HG03097 (cell line): ENCODE results near the gene LLGL2.

ENCODE experiments used
- ATAC-seq: cut with Tn5 transposase; IDR thresholded peaks from one replicate; pipeline ENCODE4 v1.9.1; 2021; ENCODE audit not compliant: unreplicated experiment, low FRiP score

LLGL2 gene

GRCh38 chr17:75505640-75506039 is 19.9 kb upstream of the LLGL2 start:
- ATAC-seq: no peak

DNA sequence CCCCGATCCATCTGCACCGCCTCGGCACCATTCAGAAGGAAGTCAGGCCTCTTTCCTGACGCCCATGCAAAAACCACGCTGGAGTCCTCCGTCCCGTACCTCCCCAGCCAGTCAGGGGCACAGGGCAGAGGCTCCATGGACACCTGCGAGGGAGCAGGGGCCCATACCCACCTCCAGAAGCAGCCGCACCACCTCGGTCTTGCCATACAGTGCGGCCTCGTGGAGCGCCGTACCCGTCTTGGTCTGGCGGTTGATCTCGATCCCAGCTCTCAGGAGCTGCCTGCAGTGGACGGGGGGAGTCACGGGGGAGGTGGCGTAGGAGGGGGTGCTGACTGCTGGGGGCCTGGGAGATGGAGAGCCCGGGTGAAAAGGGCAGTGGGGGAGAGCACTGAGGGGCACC is 19.4 kb upstream of the LLGL2 start:
- ATAC-seq: no peak

DNA sequence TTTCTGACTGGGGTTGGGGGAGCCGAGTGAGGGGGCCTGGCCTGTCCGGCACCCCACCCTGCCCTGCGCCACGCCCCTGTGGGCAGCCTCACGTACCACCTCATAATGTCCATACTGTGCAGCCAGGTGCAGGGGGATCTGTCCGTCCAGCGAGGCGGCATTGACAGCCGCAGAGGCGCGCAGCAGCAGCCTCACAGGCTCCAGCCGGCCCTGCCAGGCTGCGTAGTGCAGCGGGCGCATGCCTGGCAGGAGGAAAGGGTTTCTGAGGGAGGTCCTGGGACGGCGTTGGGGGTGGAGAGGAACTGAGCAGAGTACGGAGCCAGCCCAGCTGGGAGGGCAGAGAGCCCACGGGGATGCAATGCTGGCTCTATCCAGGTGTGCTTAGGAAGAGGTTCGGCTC is 18.6 kb upstream of the LLGL2 start:
- ATAC-seq: no peak

- ATAC-seq: no peak
Observed at GRCh38 chr17:75507733-75508719, 17.5 kb upstream of the LLGL2 start.

GRCh38 chr17:75508931-75509361 is 16.6 kb upstream of the LLGL2 start:
- no peak for ATAC-seq

DNA sequence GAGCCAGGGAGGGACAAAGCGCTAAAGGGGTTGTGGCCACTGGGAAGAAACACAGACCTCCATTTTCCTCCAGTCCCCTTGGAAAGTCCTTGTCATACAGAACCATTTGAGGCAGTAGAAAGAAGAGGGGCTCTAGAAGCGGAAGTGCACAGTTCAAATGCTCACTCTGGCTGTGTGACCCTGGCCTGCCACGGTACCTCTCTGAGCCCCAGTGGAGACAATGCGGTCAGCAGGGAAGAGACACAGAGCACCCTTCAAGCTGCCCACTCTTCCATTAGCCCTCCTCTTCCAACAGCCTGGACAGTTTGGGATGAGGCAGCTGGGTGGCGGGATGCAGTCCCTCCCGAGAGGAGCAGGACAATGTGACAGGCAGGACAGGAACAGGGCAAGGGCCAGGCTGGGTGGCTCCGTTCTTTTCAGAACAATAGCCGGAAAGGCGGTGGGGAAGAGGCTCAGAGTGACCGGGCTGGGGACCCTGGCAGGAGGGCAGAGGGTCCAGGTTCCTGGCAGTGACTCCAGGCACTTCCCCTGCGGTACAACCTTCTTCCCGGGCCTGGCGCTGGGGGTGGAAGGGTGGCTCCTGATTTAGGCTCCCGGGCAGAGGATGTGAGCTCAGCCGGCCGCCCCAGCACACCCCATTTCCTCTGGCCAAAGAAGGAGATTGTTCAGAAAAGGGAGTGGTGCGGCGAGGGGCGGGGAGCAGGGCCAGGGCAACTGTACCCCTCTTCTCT is 15.8 kb upstream of the LLGL2 start:
- no peak for ATAC-seq

DNA sequence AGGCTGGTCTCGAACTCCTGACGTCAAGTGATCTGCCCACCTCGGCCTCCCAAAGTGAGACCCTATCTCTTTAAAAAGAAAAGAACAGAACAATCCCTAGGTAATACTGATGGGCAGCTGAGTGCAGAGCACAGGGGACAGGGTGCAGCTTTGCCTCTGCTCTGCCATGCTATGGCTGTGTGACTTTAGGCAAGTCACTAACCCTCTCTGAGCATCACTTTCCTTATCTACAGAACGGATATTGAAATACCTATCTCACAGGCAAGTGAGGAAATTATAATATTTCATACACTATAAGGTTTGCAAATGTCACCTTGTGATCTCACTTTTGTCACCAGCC is 14.3 kb upstream of the LLGL2 start:
- ATAC-seq: no peak

DNA sequence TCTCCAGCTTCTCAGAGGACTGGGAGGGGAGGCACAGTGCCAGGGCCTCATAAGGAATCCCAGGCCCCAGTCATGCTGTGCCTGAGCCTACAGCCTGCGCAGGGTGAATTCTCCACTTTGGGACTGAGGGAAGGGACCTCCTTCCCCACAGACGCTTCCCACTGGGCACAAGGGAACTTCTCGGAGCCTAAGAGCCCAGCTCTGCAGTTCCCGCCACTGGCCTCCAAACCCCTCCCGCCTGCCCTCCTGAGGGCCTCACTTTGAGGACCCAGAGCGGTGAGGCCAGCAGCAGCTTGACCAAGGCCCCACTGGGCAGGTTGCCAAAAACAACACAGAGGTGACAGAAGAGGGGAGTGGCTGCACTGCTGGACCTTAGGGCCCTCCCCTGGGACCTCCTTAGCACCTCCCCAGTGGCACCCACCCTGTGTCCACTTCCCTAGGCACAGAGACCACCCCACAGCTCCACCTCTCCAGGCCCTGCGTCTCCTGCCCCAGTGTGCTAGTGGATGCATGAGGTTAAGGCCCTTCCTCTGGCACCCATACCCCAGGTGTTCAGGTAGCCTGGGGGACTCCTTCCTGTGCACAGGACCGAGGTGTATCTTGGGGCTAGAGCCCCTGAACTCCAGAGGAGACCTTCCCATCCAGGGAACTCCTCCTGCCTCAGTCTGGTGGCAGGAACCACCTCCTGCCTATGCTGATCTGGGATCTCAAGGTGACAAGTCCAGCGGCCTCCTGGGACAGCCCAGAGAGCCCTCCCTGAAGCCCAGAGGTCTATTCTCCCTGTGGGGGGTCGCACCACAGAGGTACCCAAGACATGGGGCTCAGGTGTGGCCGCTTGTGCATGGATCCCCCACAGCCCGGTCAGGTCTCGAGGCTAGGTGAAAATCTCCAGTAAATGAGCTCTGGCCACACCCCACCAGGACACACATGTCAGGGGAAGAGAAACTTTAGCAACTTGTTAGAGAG is 13.6 kb upstream of the LLGL2 start:
- ATAC-seq: no peak

DNA sequence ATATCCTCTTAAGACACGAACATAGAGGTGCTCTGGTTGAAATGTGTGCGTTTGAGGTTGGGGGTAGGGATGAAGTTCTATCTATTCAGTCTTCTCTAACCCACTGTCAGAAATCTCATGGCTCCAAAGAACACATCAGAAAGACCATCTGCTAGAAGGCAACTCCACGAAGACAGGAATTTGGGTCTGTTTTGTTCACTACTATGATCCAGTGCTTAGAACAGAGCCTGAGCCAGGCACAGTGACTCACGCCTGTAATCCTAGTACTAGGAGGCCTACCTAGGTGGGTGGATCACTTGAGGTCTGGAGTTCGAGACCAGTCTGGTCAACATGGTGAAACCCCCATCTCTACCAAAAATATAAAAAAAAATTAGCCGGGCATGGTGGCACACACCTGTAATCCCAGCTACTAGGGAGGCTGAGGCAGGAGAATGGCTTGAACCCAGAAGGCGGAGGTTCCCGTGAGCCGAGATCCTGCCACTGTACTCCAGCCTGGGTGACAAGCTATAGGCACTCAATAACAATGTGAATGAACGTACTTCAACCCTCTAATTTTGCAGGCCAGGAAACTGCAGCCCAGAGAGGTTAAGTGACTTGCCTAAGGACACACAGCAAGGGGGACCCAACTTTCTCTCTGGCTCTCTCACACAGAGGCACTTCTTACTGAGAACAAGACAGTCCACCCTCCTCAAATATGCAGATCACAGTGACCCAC is 12.4 kb upstream of the LLGL2 start:
- no peak for ATAC-seq

GRCh38 chr17:75513641-75514000 is 11.9 kb upstream of the LLGL2 start:
- ATAC-seq: no peak

GRCh38 chr17:75514299-75514918 is 11.1 kb upstream of the LLGL2 start:
- no peak for ATAC-seq

DNA sequence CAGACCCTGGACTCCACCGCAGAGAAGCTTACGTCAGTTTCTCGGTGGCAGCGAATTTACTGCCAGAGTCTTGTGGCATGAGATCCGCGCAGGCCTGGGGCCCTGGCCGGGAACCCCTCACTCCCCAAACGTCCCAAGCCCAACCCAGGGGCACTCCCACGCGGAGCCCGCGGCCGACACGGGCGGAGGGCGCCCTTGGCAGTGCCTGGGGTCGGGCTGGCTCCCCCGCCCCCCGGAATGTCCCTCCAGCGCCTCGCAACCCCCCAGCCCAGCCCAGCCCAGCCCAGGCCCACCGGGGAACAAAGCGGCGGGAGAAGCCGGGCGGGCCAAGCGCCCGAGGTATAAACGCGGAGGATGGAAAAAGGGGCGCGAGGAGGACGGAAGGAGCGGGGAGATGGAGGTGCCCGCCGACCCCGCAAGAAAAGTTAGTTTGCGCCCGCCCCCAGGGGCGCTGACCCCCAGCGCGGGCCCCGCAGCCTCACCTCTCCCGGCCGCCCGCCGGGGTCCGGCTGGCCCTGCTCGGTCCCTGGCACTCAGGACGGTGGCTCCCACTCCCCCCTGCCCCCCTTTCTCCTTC is 10.5 kb upstream of the LLGL2 start:
- no peak for ATAC-seq

DNA sequence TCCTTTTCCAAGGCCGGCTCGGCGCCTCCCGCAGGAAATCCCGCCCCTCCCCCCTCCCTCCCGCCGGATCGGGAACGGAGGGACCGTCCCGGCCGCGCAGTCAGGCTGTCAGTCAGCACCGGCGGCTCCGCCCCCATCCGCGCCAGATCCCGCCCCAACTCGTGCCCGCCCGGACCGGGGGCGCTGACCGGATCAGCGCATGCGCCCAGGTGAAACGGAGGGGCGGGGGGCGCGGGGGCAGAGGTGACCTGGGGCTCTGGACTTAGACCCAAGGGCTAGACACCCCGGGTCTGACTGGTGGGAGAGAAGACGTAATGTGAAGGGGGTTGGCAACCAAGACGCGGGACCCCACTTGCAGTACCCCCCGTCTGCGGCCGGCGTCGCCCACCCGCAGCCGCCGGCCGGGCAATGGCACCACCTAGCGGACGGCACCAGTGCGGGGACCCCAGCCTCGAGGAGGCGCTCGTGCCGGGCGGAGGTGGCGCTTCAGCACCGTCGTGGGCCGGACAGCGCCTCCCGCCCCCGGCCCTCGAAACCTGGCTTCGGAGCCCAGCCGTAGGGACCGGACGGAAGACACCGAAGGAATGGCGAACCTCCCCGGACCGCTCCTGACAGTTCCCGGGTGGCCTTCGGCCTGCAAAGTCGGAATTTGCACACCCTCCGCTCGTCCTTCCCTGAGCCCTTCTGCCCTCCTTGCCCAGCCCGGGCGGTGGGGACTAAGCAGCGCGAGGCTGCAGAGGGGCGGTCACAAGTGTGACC is 9.8 kb upstream of the LLGL2 start, which contains the start of gene CASKIN2:
TSS of gene CASKIN2 (minus strand) at position 42 of the 759 bp plus-strand sequence. CDS start 1,733 bp downstream, outside the sequence.
- peak; percentile 46 for ATAC-seq

DNA sequence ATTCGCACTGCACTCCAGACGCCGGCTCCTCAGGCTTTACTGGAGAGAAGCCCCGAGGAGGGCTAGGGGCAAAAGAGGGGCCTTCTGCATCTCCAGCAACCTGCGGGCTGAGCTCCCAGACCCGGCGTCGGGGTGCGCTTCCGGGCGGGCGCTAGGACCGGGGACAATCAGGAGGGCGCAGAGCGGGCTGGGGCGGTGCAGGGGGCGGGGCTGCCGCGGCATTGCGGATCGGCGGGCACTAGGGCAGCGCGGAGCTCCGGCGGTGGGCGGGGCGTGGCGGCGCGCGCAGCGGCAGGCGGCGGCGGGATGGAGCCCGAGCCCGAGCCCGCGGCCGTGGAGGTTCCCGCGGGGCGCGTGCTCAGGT is 9.3 kb upstream of the LLGL2 start, which contains the start of gene TSEN54:
TSS of gene TSEN54 (plus strand) at position 274 of the 364 bp plus-strand sequence. CDS start at position 307, 33 bp downstream.
- ATAC-seq: peak; percentile 58

GRCh38 chr17:75516619-75517296 is 8.7 kb upstream of the LLGL2 start:
- peak; percentile 5 for ATAC-seq

- no peak for ATAC-seq
Observed at GRCh38 chr17:75517297-75517865, 8.1 kb upstream of the LLGL2 start.

GRCh38 chr17:75518201-75518600 is 7.3 kb upstream of the LLGL2 start:
- ATAC-seq: no peak
